H1 (cell line): ENCODE results near the gene ATR. TPM values are rescaled to one million over a fixed set of nuclear protein-coding genes. Genes with fewer than 3 reads are reported as not detected.

Source experiments
- ASH2L ChIP-seq: fragments of 200-600, 300-600 bp; sonication (generic); IDR thresholded peaks from one replicate; pipeline ENCODE4 v1.7.1; 2017; ENCODE audit warnings: low read length
- BRCA1 ChIP-seq: IDR thresholded peaks from 2 replicates; pipeline ENCODE4 v1.6.1; 2012; ENCODE audit warnings: low read depth, low read length, improper control_type of control experiment
- E2F6 ChIP-seq: IDR thresholded peaks from 2 replicates; pipeline ENCODE4 v1.6.1; 2012; ENCODE audit warnings: inconsistent platforms
- YY1 ChIP-seq: IDR thresholded peaks from 2 replicates; pipeline ENCODE4 v1.6.1; 2011; ENCODE audit warnings: low read depth, mild to moderate bottlenecking, low read length
- polyA plus RNA-seq, 7 experiments: library from polyadenylated mRNA; depleted of rRNA in 3 of 7; stranded (reverse) in 5 of 7; unstranded in 2 of 7; fragments of >200 nt in 5 of 7; fragments of 200-250 nt in 2 of 7; gene quantifications; 1 replicate in 5 of 7; 2 replicates in 1 of 7; 4 replicates in 1 of 7; pipeline versions ENCODE4 v1.2.1 to v1.2.3, GENCODE V29; 2011 to 2013; ENCODE audit warnings: missing spikeins in 2 of 7, mixed read lengths in 2 of 7
- total RNA-seq: library from RNA; stranded (reverse); fragmentation: NEBNext Ultra II Directional; extraction: Animal tissue kit (Norgen Biotek cat#: 25700); gene quantifications from 2 replicates; pipeline ENCODE4 v1.2.1, GENCODE V29; 2021

Gene ATR
- total and polyA plus RNA-seq, 2 of the 8 experiments (the other 6 are each of a cell fraction or from before 2014, with no cell fraction given) = 8.4 to 23.2 TPM

DNA sequence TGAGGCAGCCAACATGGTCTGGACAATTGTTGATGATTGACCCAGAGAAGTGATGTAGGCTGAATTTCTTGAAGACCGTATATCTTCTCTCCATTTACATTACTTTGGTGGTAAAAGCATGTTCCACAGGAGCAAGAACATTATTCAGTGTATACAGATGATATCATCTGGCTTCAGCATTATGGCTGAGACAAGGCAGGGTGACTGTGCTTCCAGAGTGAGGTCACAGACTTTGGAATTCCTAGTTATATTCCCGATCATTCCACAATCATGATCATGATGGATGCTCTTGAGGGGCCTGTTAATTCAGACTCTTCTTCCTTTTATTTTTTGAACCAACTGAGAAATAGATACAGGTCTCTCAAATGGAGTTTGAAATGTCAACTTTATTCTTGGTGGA, 36.6 kb upstream of the ATR start (continued):
- TF ChIP-seq E2F6 (no peak), BRCA1 (no peak), ASH2L (no peak), YY1 (no peak)
